Activated CD4-positive, alpha-beta T cell treated with anti-CD3 and anti-CD28 coated beads for 36 hours (primary cell): ENCODE results near the gene RPL37A. TPM values are rescaled to one million over a fixed set of nuclear protein-coding genes. Genes with fewer than 3 reads are reported as not detected.
A peak's percentile ranks its signal among the peaks of the same experiment; 100 is the strongest.
"Not testable (repeated sequence)": the region's sequence is repeated elsewhere in the genome, so short reads cannot be mapped to it uniquely, and the experiment has no call there.

Experiments
- ATAC-seq: fragments of 200-7000 bp; cut with Tn5 transposase; one replicate; pipeline ENCODE4 v1.10.0; 2021; ENCODE audit warnings: mild to moderate bottlenecking, moderate library complexity
- CTCF ChIA-PET: fragments of 350-600 bp; sonication (Branson Sonifier 250); formaldehyde crosslinking; loops from one replicate; lab custom pipeline; 2021; ENCODE audit warnings: antibody characterized with exemption; lab: Charles Lee
- POLR2A ChIA-PET: fragments of 350-600 bp; sonication (Branson Sonifier 250); formaldehyde crosslinking; loops from one replicate; lab custom pipeline; 2021; ENCODE audit warnings: antibody characterized with exemption, inconsistent platforms; lab: Charles Lee
- DNase-seq: peaks from one replicate; pipeline ENCODE4 v3.0.0-alpha.2; 2020
- H3K27ac Mint-ChIP-seq: one replicate; pipeline ENCODE4 v1.8.0; 2021; ENCODE audit warnings: mixed read lengths
- H3K27me3 Mint-ChIP-seq: one replicate; pipeline ENCODE4 v1.8.0; 2021; ENCODE audit warnings: mixed read lengths
- H3K36me3 Mint-ChIP-seq: one replicate; pipeline ENCODE4 v1.8.0; 2021; ENCODE audit warnings: low read depth, mixed read lengths
- H3K4me1 Mint-ChIP-seq: one replicate; pipeline ENCODE4 v1.8.0; 2021; ENCODE audit warnings: mixed read lengths
- H3K4me3 Mint-ChIP-seq: one replicate; pipeline ENCODE4 v1.8.0; 2021; ENCODE audit warnings: mild to moderate bottlenecking, moderate library complexity, mixed read lengths
- H3K9me3 Mint-ChIP-seq: one replicate; pipeline ENCODE4 v1.8.0; 2021; ENCODE audit warnings: low read depth, mixed read lengths
- intact Hi-C, 2 experiments: fragments of 100-400 bp; cut with DNase I in 1 of 2; cut with micrococcal nuclease in 1 of 2; formaldehyde crosslinking; loops; one replicate each; pipeline versions ENCODE4 v1.14.2 to v1.15.1; 2022 to 2024; cut with DNase I, micrococcal nuclease
- total RNA-seq, 2 experiments: library from RNA; stranded (reverse); gene quantifications; one replicate each; pipeline ENCODE4 v1.2.3, GENCODE V29; 2021

The RPL37A gene
- total RNA-seq, 2 experiments from 2014 or later: 3,228 to 4,134 TPM

GRCh38 chr2:216517447-216518225, 19.0 kb downstream of the RPL37A start:
- ATAC-seq: no peak
- H3K4me3 Mint-ChIP-seq: no peak overlapping the region
- ChIA-PET POLR2A (no interaction called here), CTCF (interaction anchor here (0.6 to 11.4 kb wide), 16 partner anchors 8 to 148 kb away, joined by 3 to 195 read pairs (median 3); partner anchors contain the start of gene RPL37A)
- peaks cover 13% of the 10 kb centered on the region for H3K36me3 Mint-ChIP-seq
- no peaks in the 10 kb centered on the region for H3K9me3 Mint-ChIP-seq
- DNase-seq: no peak
- intact Hi-C loops: loop anchor here in 1 of 2 experiments (5.0 kb wide), 1 partner anchor 995 kb away; no protein-coding TSS in a partner anchor
- H3K27ac Mint-ChIP-seq: no peak overlapping the region
- H3K27me3 Mint-ChIP-seq: no peaks in the 10 kb centered on the region
- no peaks in the 10 kb centered on the region for H3K4me1 Mint-ChIP-seq

DNA sequence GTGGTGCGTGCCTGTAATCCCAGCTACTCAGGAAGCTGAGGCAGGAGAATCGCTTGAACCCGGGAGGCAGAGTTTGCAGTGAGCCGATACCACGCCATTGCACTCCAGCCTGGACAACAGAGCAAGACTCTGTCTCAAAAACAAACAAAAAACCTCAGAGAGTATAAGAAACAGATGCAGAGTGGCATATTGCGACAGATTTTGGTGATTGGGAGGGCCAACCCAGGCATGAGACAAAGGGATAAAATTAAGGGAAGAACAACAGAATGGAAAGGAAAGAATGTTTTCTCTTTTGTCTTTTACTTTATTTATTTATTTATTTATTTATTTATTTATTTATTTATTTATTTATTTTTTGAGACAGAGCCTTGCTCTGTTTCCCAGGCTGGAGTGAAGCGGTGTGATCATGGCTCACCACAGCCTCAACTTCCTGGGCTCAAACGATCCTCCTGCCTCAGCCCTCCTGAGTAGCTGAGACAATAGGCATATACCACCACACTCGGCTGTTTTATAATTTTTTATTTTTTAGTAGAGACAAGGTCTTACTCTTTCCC, 20.0 kb downstream of the RPL37A start:
- CTCF ChIA-PET: interaction anchor here (0.6 to 11.4 kb wide), 12 partner anchors 9 to 238 kb away, joined by 3 to 195 read pairs (median 3); partner anchors contain the start of gene RPL37A
- ATAC-seq: peak; percentile 16
- H3K27me3 Mint-ChIP-seq, DNase-seq, H3K27ac Mint-ChIP-seq, POLR2A ChIA-PET, H3K4me3 Mint-ChIP-seq, H3K9me3 Mint-ChIP-seq, H3K4me1 Mint-ChIP-seq: not testable (repeated sequence)
- intact Hi-C loops: loop anchor here (1.0 to 5.0 kb wide), 2 partner anchors 148 to 994 kb away; no protein-coding TSS in a partner anchor
- H3K36me3 Mint-ChIP-seq: peaks cover 13% of the 10 kb centered on the region

DNA sequence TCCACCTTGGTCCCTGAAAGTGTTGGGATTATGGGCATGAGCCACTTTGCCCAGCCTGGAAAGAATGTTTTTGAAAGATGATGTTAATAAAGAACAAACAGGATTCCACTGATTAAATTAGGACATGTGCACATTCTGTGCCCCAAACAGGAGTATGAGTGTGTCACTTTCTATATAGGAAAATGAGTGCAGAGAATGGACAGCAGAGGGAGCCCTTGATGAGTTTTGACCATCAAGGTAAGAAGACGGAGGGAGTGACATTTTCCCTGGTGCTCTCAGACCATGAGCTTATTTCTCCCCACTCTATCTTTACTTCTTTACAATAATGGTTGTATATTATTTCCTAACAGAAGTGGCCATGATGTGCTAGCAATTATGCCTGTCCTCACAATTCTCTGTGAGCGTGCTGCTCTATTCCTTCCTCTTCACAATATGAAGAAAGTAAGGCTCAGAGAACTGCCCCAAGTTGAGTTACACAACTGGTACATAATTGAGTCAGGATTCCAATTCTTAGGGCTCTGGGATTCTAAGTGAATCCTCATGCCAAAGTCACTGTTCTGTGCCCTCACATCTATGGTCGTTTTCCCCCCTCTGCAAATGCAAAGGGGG, 20.6 kb downstream of the RPL37A start:
- Mint-ChIP-seq H3K27ac (no peak overlapping the region), H3K4me3 (no peak overlapping the region), H3K27me3 (no peaks in the 10 kb centered on the region), H3K9me3 (no peaks in the 10 kb centered on the region), H3K4me1 (no peaks in the 10 kb centered on the region), H3K36me3 (peaks cover 14% of the 10 kb centered on the region)
- intact Hi-C loops: loop anchor here (1.0 to 5.0 kb wide), 2 partner anchors 147 to 993 kb away; no protein-coding TSS in a partner anchor
- ATAC-seq: peak; percentile 79
- DNase-seq: peak; percentile 69
- POLR2A ChIA-PET: no interaction called here
- CTCF ChIA-PET: interaction anchor here (0.5 to 11.4 kb wide), 19 partner anchors 10 to 1691 kb away, joined by 3 to 195 read pairs (median 3); no protein-coding TSS in a partner anchor

DNA sequence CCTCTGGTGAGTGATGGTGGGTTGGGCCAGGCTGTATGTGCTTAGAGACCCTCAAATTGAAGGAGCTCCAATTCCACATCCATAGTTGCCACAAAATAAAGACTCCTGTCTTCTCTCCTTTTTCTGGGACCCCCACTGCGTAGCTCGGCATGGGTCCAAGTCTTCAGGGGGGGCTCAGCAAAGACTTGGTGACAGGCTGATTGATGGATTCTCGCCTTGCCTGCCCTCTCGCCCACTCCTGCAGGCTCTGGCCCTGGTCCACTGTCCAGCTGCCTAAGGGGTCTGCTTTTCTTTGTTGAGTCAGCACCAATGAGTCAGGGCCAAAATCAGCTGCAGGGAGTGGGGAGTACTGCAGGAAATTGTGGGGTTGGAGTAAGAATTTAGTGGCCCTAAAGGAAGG, 21.5 kb downstream of the RPL37A start:
- Mint-ChIP-seq H3K4me3 (no peak overlapping the region), H3K27me3 (no peaks in the 10 kb centered on the region), H3K9me3 (no peaks in the 10 kb centered on the region), H3K4me1 (no peaks in the 10 kb centered on the region), H3K27ac (no peak overlapping the region), H3K36me3 (peaks cover 14% of the 10 kb centered on the region)
- CTCF ChIA-PET: interaction anchor here (0.6 to 11.4 kb wide), 14 partner anchors 11 to 644 kb away, joined by 3 to 195 read pairs (median 3); no protein-coding TSS in a partner anchor
- no peak for ATAC-seq
- intact Hi-C loops: no loop called here
- no peak for DNase-seq
- POLR2A ChIA-PET: no interaction called here

GRCh38 chr2:216522892-216523502, 24.4 kb downstream of the RPL37A start:
- ATAC-seq: no peak

GRCh38 chr2:216525972-216526371, 27.3 kb downstream of the RPL37A start:
- Mint-ChIP-seq H3K27ac (no peak overlapping the region), H3K36me3 (peaks cover 4% of the 10 kb centered on the region), H3K4me3 (no peak overlapping the region), H3K9me3 (no peaks in the 10 kb centered on the region), H3K4me1 (no peaks in the 10 kb centered on the region), H3K27me3 (no peaks in the 10 kb centered on the region)
- no peak for DNase-seq
- ChIA-PET POLR2A (no interaction called here), CTCF (interaction anchor here (1.3 to 11.4 kb wide), 2 partner anchors 13 to 139 kb away, joined by 3 to 195 read pairs; no protein-coding TSS in a partner anchor)
- ATAC-seq: no peak
- intact Hi-C loops: no loop called here

More at GRCh38 chr2:216522892-216523502, 24.4 kb downstream of the RPL37A start:
- Mint-ChIP-seq H3K27me3 (no peaks in the 10 kb centered on the region), H3K36me3 (peaks cover 11% of the 10 kb centered on the region), H3K27ac (no peak overlapping the region), H3K9me3 (no peaks in the 10 kb centered on the region), H3K4me3 (no peak overlapping the region), H3K4me1 (no peaks in the 10 kb centered on the region)
- DNase-seq: no peak
- intact Hi-C loops: no loop called here
- ChIA-PET CTCF (interaction anchor here (0.7 to 11.4 kb wide), 4 partner anchors 10 to 142 kb away, joined by 3 to 195 read pairs (median 4); no protein-coding TSS in a partner anchor), POLR2A (no interaction called here)

DNA sequence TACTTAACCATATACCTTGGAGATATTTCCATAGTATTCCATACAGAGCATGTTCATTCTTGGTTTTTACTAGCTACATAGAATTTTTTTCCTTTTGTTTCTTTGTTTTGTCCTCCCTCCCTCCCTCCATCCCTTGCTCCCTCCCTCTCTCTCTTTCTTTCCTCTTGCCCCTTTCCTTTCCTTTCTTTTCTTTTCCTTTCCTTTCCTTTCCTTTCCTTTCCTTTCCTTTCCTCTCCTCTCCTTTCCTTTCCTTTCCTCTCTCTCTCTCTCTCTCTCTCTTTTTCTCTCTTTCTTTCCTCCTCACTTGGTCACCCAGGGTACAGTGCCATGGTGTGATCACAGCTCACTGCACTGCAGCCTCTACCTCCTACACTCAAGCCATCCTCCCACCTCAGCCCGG, 28.3 kb downstream of the RPL37A start:
- CTCF ChIA-PET: no interaction called here

GRCh38 chr2:216527600-216527999, 29.0 kb downstream of the RPL37A start:
- ATAC-seq (no peak), DNase-seq (no peak)
- Mint-ChIP-seq H3K27me3 (no peaks in the 10 kb centered on the region), H3K36me3 (peaks cover 2% of the 10 kb centered on the region), H3K27ac (no peak overlapping the region), H3K4me1 (no peaks in the 10 kb centered on the region), H3K9me3 (no peaks in the 10 kb centered on the region), H3K4me3 (no peak overlapping the region)
- CTCF ChIA-PET: no interaction called here
- intact Hi-C loops: no loop called here
- POLR2A ChIA-PET: no interaction called here

More for the DNA sequence above, 28.3 kb downstream of the RPL37A start:
- no peaks in the 10 kb centered on the region for H3K27me3 Mint-ChIP-seq
- no peaks in the 10 kb centered on the region for H3K4me1 Mint-ChIP-seq
- H3K9me3 Mint-ChIP-seq: no peaks in the 10 kb centered on the region
- ATAC-seq (no peak), DNase-seq (no peak)
- H3K27ac Mint-ChIP-seq: no peak overlapping the region
- peaks cover 2% of the 10 kb centered on the region for H3K36me3 Mint-ChIP-seq
- POLR2A ChIA-PET: interaction anchor here (0.7 kb wide), 1 partner anchor 82 kb away, joined by 4 read pairs; no protein-coding TSS in a partner anchor
- H3K4me3 Mint-ChIP-seq: no peak overlapping the region
- intact Hi-C loops: no loop called here

- DNase-seq (no peak), ATAC-seq (no peak)
- CTCF ChIA-PET: interaction anchor here (0.8 to 1.8 kb wide), 2 partner anchors 13 to 15 kb away, joined by 3 to 7 read pairs; no protein-coding TSS in a partner anchor
- Mint-ChIP-seq H3K4me3 (no peak overlapping the region), H3K27ac (no peak overlapping the region), H3K4me1 (peaks cover 4% of the 10 kb centered on the region), H3K27me3 (no peaks in the 10 kb centered on the region), H3K9me3 (no peaks in the 10 kb centered on the region), H3K36me3 (no peaks in the 10 kb centered on the region)
- intact Hi-C loops: no loop called here
- POLR2A ChIA-PET: no interaction called here
Measured at GRCh38 chr2:216532562-216532961, 33.9 kb downstream of the RPL37A start.

DNA sequence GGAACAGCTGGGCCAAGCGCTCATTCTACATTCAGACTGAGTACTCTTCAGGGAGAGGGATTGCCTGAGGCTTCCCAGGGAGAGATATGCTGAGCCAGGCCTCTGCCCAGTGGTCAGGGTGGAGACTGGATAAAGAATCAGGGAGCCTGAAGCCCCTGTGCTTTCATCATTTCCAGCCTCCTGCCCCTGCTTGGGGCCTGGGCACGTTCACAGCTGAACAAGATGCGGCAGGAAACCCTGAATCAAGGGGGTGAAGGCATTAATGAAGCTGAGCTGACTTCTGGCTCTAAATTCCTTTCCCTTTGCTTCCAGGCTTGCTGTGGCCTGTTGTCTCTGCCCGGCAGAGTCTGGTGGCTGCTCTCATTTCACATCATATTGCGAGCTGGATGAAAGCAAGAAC, 35.0 kb downstream of the RPL37A start:
- no peak for DNase-seq
- intact Hi-C loops: no loop called here
- POLR2A ChIA-PET: no interaction called here
- H3K27me3 Mint-ChIP-seq: no peaks in the 10 kb centered on the region
- H3K4me3 Mint-ChIP-seq: no peak overlapping the region
- ATAC-seq: no peak
- peaks cover 4% of the 10 kb centered on the region for H3K4me1 Mint-ChIP-seq
- no peaks in the 10 kb centered on the region for H3K9me3 Mint-ChIP-seq
- CTCF ChIA-PET: interaction anchor here (0.6 to 1.8 kb wide), 3 partner anchors 14 to 131 kb away, joined by 4 to 7 read pairs (median 5); no protein-coding TSS in a partner anchor
- no peak overlapping the region for H3K27ac Mint-ChIP-seq
- no peaks in the 10 kb centered on the region for H3K36me3 Mint-ChIP-seq

- Mint-ChIP-seq H3K27ac (no peak overlapping the region), H3K36me3 (no peaks in the 10 kb centered on the region), H3K4me1 (peaks cover 4% of the 10 kb centered on the region), H3K27me3 (no peaks in the 10 kb centered on the region), H3K9me3 (no peaks in the 10 kb centered on the region), H3K4me3 (no peak overlapping the region)
- CTCF ChIA-PET: no interaction called here
- intact Hi-C loops: no loop called here
- POLR2A ChIA-PET: no interaction called here
- ATAC-seq (no peak), DNase-seq (no peak)
Measured at GRCh38 chr2:216534809-216535208, 36.2 kb downstream of the RPL37A start.
